B cell (primary cell): ENCODE measurements around the gene PRIMPOL. TPM values are rescaled to one million over a fixed set of nuclear protein-coding genes. Genes with fewer than 3 reads are reported as not detected.

Experiments
- ATAC-seq: fragments of 200-7000 bp; cut with Tn5 transposase; one replicate; pipeline ENCODE4 v1.10.0; 2021; ENCODE audit warnings: low read depth, mild to moderate bottlenecking, moderate number of reproducible peaks, moderate library complexity
- CTCF ChIA-PET: fragments of 350-600 bp; sonication (Branson Sonifier 250); formaldehyde crosslinking; loops from one replicate; lab custom pipeline; 2021; ENCODE audit warnings: antibody characterized with exemption, inconsistent platforms; lab: Charles Lee
- POLR2A ChIA-PET: fragments of 350-600 bp; sonication (Branson Sonifier 250); formaldehyde crosslinking; loops from one replicate; lab custom pipeline; 2021; ENCODE audit warnings: antibody characterized with exemption; lab: Charles Lee
- DNase-seq: peaks from one replicate; pipeline ENCODE4 v3.0.0; 2013
- H2AFZ ChIP-seq: 2 replicates; pipeline ENCODE4 v1.6.1; 2012; ENCODE audit warnings: mild to moderate bottlenecking, low read depth, low read length; ENCODE audit not compliant: insufficient read depth, poor library complexity, severe bottlenecking
- H3K27ac ChIP-seq, 2 donors: 1 replicate in 1 of 2; 2 replicates in 1 of 2; pipeline ENCODE4 v1.5.1; 2012 to 2013; ENCODE audit warnings: low read length in 2 of 2, mild to moderate bottlenecking in 2 of 2, moderate library complexity in 1 of 2
- H3K27me3 ChIP-seq, 4 experiments: fragments of 200-600 bp in 1 of 4; sonication (generic) in 1 of 4; replicated peaks in 1 of 4; 1 replicate in 2 of 4; 2 replicates in 2 of 4; pipeline versions ENCODE4 v1.6.1 to v1.7.0; 2013 to 2016; ENCODE audit warnings: low read length in 3 of 4, mild to moderate bottlenecking in 2 of 4, mixed read lengths in 1 of 4, moderate library complexity in 1 of 4; ENCODE audit not compliant: insufficient read depth in 4 of 4, control insufficient read depth in 3 of 4; ENCODE audit errors: control extremely low read depth in 1 of 4
- H3K36me3 ChIP-seq, 2 experiments: replicated peaks in 1 of 2; 1 replicate in 1 of 2; 2 replicates in 1 of 2; pipeline versions ENCODE4 v1.6.1 to v1.7.1; 2013; ENCODE audit warnings: low read length in 1 of 2; ENCODE audit not compliant: insufficient read depth in 2 of 2, control insufficient read depth in 1 of 2; ENCODE audit errors: control extremely low read depth in 1 of 2, extremely low read depth in 1 of 2
- H3K4me1 ChIP-seq, 2 donors: fragments of 200-600 bp in 1 of 2; sonication (generic) in 1 of 2; 1 replicate in 1 of 2; 2 replicates in 1 of 2; pipeline versions ENCODE4 v1.5.1 to v1.6.1; 2013 to 2017; ENCODE audit warnings: low read length in 2 of 2; ENCODE audit not compliant: control insufficient read depth in 2 of 2, insufficient read depth in 2 of 2
- H3K4me2 ChIP-seq: replicated peaks from 2 replicates; pipeline ENCODE3; 2012; ENCODE audit warnings: mild to moderate bottlenecking, low read depth, low read length; ENCODE audit not compliant: poor library complexity, severe bottlenecking
- H3K4me3 ChIP-seq, 5 experiments: fragments of 200-600 bp in 1 of 5; sonication (generic) in 1 of 5; 1 replicate in 3 of 5; 2 replicates in 2 of 5; pipeline versions ENCODE4 v1.5.1 to v1.7.0; 2011 to 2016; ENCODE audit warnings: low read length in 4 of 5, mild to moderate bottlenecking in 4 of 5, low read depth in 2 of 5, control low read depth in 1 of 5, moderate library complexity in 1 of 5; ENCODE audit not compliant: insufficient read depth in 1 of 5; ENCODE audit errors: control extremely low read depth in 1 of 5, extremely low read depth in 1 of 5
- H3K79me2 ChIP-seq: fragments of 200-600 bp; sonication (generic); one replicate; pipeline ENCODE4 v1.6.0; 2016; ENCODE audit warnings: low read length; ENCODE audit not compliant: control insufficient read depth, insufficient read depth
- H3K9ac ChIP-seq: fragments of 200-600 bp; sonication (generic); 2 replicates; pipeline ENCODE4 v1.6.1; 2017; ENCODE audit warnings: mild to moderate bottlenecking, low read length, moderate library complexity
- H3K9me3 ChIP-seq, 3 donors: one replicate each; pipeline versions ENCODE4 v1.6.1 to v1.7.1; 2013; ENCODE audit warnings: low read length in 2 of 3; ENCODE audit not compliant: control insufficient read depth in 2 of 3, insufficient read depth in 1 of 3; ENCODE audit errors: control extremely low read depth in 1 of 3
- H4K20me1 ChIP-seq: 2 replicates; pipeline ENCODE4 v1.6.0; 2012; ENCODE audit warnings: mild to moderate bottlenecking, low read length; ENCODE audit not compliant: insufficient read depth, control insufficient read depth, poor library complexity, severe bottlenecking
- H3K27ac Mint-ChIP-seq: one replicate; pipeline ENCODE4 v1.8.0; 2021; ENCODE audit warnings: mixed read lengths
- H3K27me3 Mint-ChIP-seq: one replicate; pipeline ENCODE4 v1.8.0; 2021; ENCODE audit warnings: mixed read lengths
- H3K4me1 Mint-ChIP-seq: one replicate; pipeline ENCODE4 v1.8.0; 2021; ENCODE audit warnings: mixed read lengths
- H3K4me3 Mint-ChIP-seq: one replicate; pipeline ENCODE4 v1.8.0; 2021; ENCODE audit warnings: mixed read lengths
- H3K9me3 Mint-ChIP-seq: one replicate; pipeline ENCODE4 v1.8.0; 2022; ENCODE audit warnings: mixed read lengths; ENCODE audit not compliant: insufficient read depth
- EZH2 ChIP-seq: IDR thresholded peaks from 2 replicates; pipeline ENCODE4 v1.6.1; 2012; ENCODE audit warnings: borderline replicate concordance, low read depth, mild to moderate bottlenecking, moderate library complexity, low read length; ENCODE audit not compliant: insufficient read depth, poor library complexity, severe bottlenecking
- WGBS: methylation state at CpG from one replicate; pipeline ENCODE4 v1.1.5; 2013; ENCODE audit warnings: missing lambda C conversion rate; ENCODE audit not compliant: insufficient coverage; 5-methylcytosine and 5-hydroxymethylcytosine counted together
- intact Hi-C: fragments of 100-400 bp; cut with micrococcal nuclease; formaldehyde crosslinking; loops from one replicate; pipeline ENCODE4 v1.10.0; 2022
- polyA plus RNA-seq: library from polyadenylated mRNA; depleted of rRNA; stranded (reverse); fragments of >200 nt; gene quantifications from 2 replicates; pipeline ENCODE4 v1.2.3, GENCODE V29; 2012
- total RNA-seq, 2 donors: library from RNA; stranded (reverse); fragments of 120-200 nt in 1 of 2; gene quantifications; 1 replicate in 1 of 2; 2 replicates in 1 of 2; pipeline versions ENCODE4 v1.2.3 to v1.2.4, GENCODE V29; 2013 to 2022
- TF ChIP-seq, protein P1 (sequence below): fragments of 200-600 bp; IDR thresholded peaks from one replicate; pipeline ENCODE4 v1.8.0; 2022; ENCODE audit warnings: antibody characterized with exemption, mild to moderate bottlenecking

The PRIMPOL gene
- total and polyA plus RNA-seq, 2 donors (not counting 1 experiment from before 2014, with no cell fraction given) = 15.4 to 16.3 TPM

DNA sequence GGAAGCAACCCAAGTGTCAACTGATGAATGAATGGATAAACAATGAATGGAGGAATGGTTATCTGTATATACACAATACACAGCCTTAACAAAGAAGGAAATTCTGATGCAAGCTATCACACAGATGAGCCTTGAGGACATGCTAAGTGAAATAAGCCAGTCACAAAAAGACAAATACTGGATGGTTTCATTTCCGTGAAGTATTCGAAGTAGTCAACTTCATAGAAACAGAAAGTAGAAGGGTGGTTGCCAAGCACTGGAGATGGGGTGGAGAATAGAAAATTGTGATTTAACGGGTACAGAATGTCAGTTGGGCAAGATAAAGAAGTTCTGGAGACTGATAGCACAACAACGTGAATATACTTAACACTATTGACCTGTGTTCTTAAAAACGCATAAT, 56.2 kb downstream of the PRIMPOL start:
- Mint-ChIP-seq H3K9me3 (no peaks in the 10 kb centered on the region), H3K27ac (no peak overlapping the region), H3K27me3 (no peaks in the 10 kb centered on the region), H3K4me1 (no peaks in the 10 kb centered on the region), H3K4me3 (no peak overlapping the region)
- DNase-seq (no peak), ATAC-seq (no peak)
- Histone ChIP-seq H3K4me3 (no peak overlapping the region), H3K36me3 (peaks cover 0 to 6% of the 10 kb centered on the region in 2 experiments), H2AFZ (no peak overlapping the region), H3K27me3 (no peaks in the 10 kb centered on the region), H4K20me1 (no peaks in the 10 kb centered on the region), H3K4me1 (no peaks in the 10 kb centered on the region), H3K79me2 (no peaks in the 10 kb centered on the region), H3K27ac (no peak overlapping the region), H3K4me2 (no peak overlapping the region), H3K9ac (no peak overlapping the region), H3K9me3 (no peaks in the 10 kb centered on the region)
- no peak for TF ChIP-seq EZH2
- TF ChIP-seq, protein P1, sequence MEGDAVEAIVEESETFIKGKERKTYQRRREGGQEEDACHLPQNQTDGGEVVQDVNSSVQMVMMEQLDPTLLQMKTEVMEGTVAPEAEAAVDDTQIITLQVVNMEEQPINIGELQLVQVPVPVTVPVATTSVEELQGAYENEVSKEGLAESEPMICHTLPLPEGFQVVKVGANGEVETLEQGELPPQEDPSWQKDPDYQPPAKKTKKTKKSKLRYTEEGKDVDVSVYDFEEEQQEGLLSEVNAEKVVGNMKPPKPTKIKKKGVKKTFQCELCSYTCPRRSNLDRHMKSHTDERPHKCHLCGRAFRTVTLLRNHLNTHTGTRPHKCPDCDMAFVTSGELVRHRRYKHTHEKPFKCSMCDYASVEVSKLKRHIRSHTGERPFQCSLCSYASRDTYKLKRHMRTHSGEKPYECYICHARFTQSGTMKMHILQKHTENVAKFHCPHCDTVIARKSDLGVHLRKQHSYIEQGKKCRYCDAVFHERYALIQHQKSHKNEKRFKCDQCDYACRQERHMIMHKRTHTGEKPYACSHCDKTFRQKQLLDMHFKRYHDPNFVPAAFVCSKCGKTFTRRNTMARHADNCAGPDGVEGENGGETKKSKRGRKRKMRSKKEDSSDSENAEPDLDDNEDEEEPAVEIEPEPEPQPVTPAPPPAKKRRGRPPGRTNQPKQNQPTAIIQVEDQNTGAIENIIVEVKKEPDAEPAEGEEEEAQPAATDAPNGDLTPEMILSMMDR = no peak
- 83% methylated on average over 2 of the region's 5 CpGs for WGBS
- ChIA-PET CTCF (no interaction called here), POLR2A (interaction anchor here (0.9 kb wide), 1 partner anchor 56 kb away, joined by 4 read pairs; the partner anchor contains the start of genes CASP3 and PRIMPOL)
- intact Hi-C loops = no loop called here

DNA sequence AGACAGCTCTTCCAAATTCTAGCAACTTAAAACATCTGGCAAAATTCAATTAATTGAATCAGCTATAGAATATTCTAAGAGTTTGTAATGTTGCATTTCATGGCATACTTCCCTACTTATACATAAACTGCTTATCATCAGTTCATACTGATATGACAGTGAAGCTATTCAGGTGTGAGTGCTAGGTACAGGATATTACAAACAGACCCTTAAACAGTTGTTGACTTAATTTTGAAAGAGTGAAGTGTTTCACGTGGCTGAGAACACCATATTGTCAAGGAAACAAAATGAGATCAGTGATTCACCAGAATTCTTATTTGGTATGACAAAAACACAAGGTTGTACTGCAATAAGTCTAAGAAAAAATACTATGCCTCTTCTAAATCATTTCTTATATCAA, 56.9 kb downstream of the PRIMPOL start:
- H3K27ac Mint-ChIP-seq = no peak overlapping the region
- TF ChIP-seq, protein P1 = no peak
- no peak for TF ChIP-seq EZH2
- no peaks in the 10 kb centered on the region for H3K79me2 ChIP-seq
- no peaks in the 10 kb centered on the region for H3K27me3 ChIP-seq
- H3K9me3 Mint-ChIP-seq = no peaks in the 10 kb centered on the region
- no CpG with 5 or more reads among the region's 1 CpG for WGBS
- H3K9ac ChIP-seq = no peak overlapping the region
- POLR2A ChIA-PET = interaction anchor here (0.9 kb wide), 1 partner anchor 57 kb away, joined by 4 read pairs; the partner anchor contains the start of genes CASP3 and PRIMPOL
- no peaks in the 10 kb centered on the region for H3K9me3 ChIP-seq
- ATAC-seq = no peak
- H2AFZ ChIP-seq = no peak overlapping the region
- no peak overlapping the region for H3K4me2 ChIP-seq
- H4K20me1 ChIP-seq = no peaks in the 10 kb centered on the region
- no peaks in the 10 kb centered on the region for H3K27me3 Mint-ChIP-seq
- H3K27ac ChIP-seq = no peak overlapping the region
- H3K36me3 ChIP-seq = peaks cover 0 to 6% of the 10 kb centered on the region in 2 experiments
- CTCF ChIA-PET = no interaction called here
- H3K4me3 ChIP-seq = no peak overlapping the region
- intact Hi-C loops = no loop called here
- no peak overlapping the region for H3K4me3 Mint-ChIP-seq
- DNase-seq = no peak
- H3K4me1 ChIP-seq = no peaks in the 10 kb centered on the region
- no peaks in the 10 kb centered on the region for H3K4me1 Mint-ChIP-seq
